Panc1 (cell line): ENCODE data around the gene TNIK. TPM values are rescaled to one million over a fixed set of nuclear protein-coding genes. Genes with fewer than 3 reads are reported as not detected.
"Not testable (repeated sequence)": the region's sequence is repeated elsewhere in the genome, so short reads cannot be mapped to it uniquely, and the experiment has no call there.

Experiments
- ATAC-seq: fragments of 200-7000 bp; cut with Tn5 transposase; 2 replicates; pipeline ENCODE4 v1.9.1; 2020; ENCODE audit warnings: mild to moderate bottlenecking, moderate library complexity
- BruUV-seq: library from RNA; stranded (reverse); fragments of 400-500 nt; replicated peaks from 2 replicates; lab custom pipeline; 2021; lab: Mats Ljungman, UMichigan
- CTCF ChIA-PET: fragments of 300-600 bp; sonication (Branson Sonifier 250); formaldehyde crosslinking; loops from one replicate; lab custom pipeline; 2022; ENCODE audit warnings: antibody characterized with exemption; lab: Charles Lee
- POLR2A ChIA-PET: fragments of 300-600 bp; sonication (Branson Sonifier 250); formaldehyde crosslinking; loops from one replicate; lab custom pipeline; 2022; ENCODE audit warnings: antibody characterized with exemption; lab: Charles Lee
- DNase-seq: peaks from one replicate; pipeline ENCODE4 v3.0.0-alpha.2; 2010; ENCODE audit warnings: low read depth, low spot score
- H3K27ac ChIP-seq: 2 replicates; pipeline ENCODE4 v1.5.1; 2011; ENCODE audit warnings: mild to moderate bottlenecking, low read length, inconsistent platforms
- H3K27me3 ChIP-seq: fragments of 200-500 bp; sonication (Bioruptor generic); 2 replicates; pipeline ENCODE4 v1.6.0; 2014; ENCODE audit warnings: low read length, inconsistent platforms; ENCODE audit not compliant: control insufficient read depth, insufficient read depth
- H3K36me3 ChIP-seq: fragments of 200-500 bp; sonication (Bioruptor generic); 2 replicates; pipeline ENCODE4 v1.5.1; 2014; ENCODE audit warnings: inconsistent platforms, mild to moderate bottlenecking, low read length, moderate library complexity; ENCODE audit not compliant: control insufficient read depth, insufficient read depth
- H3K4me1 ChIP-seq: 2 replicates; pipeline ENCODE4 v1.5.1; 2011; ENCODE audit warnings: inconsistent platforms, mild to moderate bottlenecking, low read length, moderate library complexity; ENCODE audit not compliant: control insufficient read depth, insufficient read depth
- H3K4me3 ChIP-seq, 2 experiments: 2 replicates each; pipeline ENCODE4 v1.5.1; 2011 to 2012; ENCODE audit warnings: low read depth in 2 of 2, low read length in 2 of 2, mild to moderate bottlenecking in 2 of 2, inconsistent platforms in 1 of 2, moderate library complexity in 1 of 2
- H3K9me3 ChIP-seq: fragments of 200-500 bp; sonication (Bioruptor generic); 2 replicates; pipeline ENCODE4 v1.5.1; 2014; ENCODE audit warnings: low read depth, mild to moderate bottlenecking, inconsistent platforms, low read length, moderate library complexity; ENCODE audit not compliant: control insufficient read depth, insufficient read depth
- POLR2AphosphoS5 ChIP-seq: IDR thresholded peaks from 2 replicates; pipeline ENCODE4 v1.6.1; 2012; ENCODE audit warnings: mild to moderate bottlenecking, low read depth, low read length, moderate library complexity
- REST ChIP-seq, 2 experiments: IDR thresholded peaks; 2 replicates each; pipeline ENCODE4 v1.6.1; 2011 to 2012; ENCODE audit warnings: low read depth in 2 of 2, control low read depth in 1 of 2, low read length in 1 of 2, mild to moderate bottlenecking in 1 of 2, moderate library complexity in 1 of 2; ENCODE audit not compliant: insufficient read depth in 1 of 2
- SIN3A ChIP-seq: IDR thresholded peaks from 2 replicates; pipeline ENCODE4 v1.6.1; 2012; ENCODE audit warnings: low read depth, mild to moderate bottlenecking, low read length, moderate library complexity, borderline replicate concordance; ENCODE audit not compliant: insufficient read depth
- TCF7L2 ChIP-seq: IDR thresholded peaks from 2 replicates; pipeline ENCODE4 v1.6.1; 2011; ENCODE audit warnings: mild to moderate bottlenecking, low read depth, low read length, inconsistent platforms
- in situ Hi-C: cut with HindIII; loops from 2 replicates; pipeline ENCODE4 v1.10.0; 2016; ENCODE audit warnings: low sequenced_read_pairs, low pct_unique_long_range_greater_than_20kb
- intact Hi-C: fragments of 100-400 bp; cut with micrococcal nuclease; formaldehyde crosslinking; loops from one replicate; pipeline ENCODE4 v1.10.0; 2022; ENCODE audit not compliant: unreplicated experiment
- total RNA-seq: library from RNA; stranded (reverse); gene quantifications from one replicate; pipeline ENCODE4 v1.2.1, GENCODE V29; 2021; ENCODE audit not compliant: unreplicated experiment
- TF ChIP-seq, protein P1 (sequence below): fragments of 450-650 bp; IDR thresholded peaks from 2 replicates; pipeline ENCODE4 v1.5.1; 2017; ENCODE audit warnings: mild to moderate bottlenecking

Gene TNIK
- total RNA-seq, 1 experiment from 2014 or later: 1.9 TPM

DNA sequence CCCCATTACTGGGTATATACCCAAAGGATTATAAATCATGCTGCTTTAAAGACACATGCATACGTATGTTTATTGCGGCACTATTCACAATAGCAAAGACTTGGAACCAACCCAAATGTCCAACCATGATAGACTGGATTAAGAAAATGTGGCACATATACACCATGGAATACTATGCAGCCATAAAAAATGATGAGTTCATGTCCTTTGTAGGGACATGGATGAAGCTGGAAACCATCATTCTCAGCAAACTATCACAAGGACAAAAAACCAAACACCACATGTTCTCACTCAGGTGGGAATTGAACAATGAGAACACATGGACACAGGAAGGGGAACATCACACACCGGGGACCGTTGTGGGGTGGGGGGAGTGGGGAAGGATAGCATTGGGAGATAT lies 155.7 kb downstream of the TNIK start:
- H3K36me3 ChIP-seq, H3K27ac ChIP-seq, BruUV-seq, H3K27me3 ChIP-seq, H3K4me1 ChIP-seq, CTCF ChIA-PET, intact Hi-C loops, DNase-seq, in situ Hi-C loops, ATAC-seq, H3K4me3 ChIP-seq, H3K9me3 ChIP-seq: not testable (repeated sequence)
- POLR2A ChIA-PET: interaction anchor here (0.5 to 1.0 kb wide), 2 partner anchors 12 to 506 kb away, joined by 3 read pairs; partner anchors contain the start of gene PLD1

- intact Hi-C loops: not testable (repeated sequence)
Measured at GRCh38 chr3:171304017-171304416, 156.2 kb downstream of the TNIK start.

DNA sequence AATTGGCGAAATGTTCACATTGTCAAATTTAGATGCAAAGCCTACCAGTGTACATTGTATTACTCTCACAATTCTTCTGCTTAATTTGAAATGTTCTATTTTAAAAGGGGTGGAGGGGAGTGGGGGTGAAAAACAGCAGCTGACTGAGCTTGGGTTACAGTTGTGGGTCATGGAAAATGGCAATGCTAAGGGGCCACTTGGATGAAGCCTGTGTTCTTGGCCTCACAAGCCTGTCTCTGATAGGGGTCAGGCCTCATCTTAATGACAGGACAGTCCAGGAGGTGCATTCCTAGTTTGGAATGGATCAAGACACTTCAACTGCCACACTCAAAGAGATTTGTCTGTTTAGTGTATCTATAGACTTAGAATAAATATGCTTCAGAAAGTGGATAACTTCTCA lies 158.2 kb downstream of the TNIK start:
- TF ChIP-seq TCF7L2 (no peak), SIN3A (no peak), REST (IDR thresholded peaks at IDR 0.05; ENCODE audit: insufficient read depth in 1 of 2, low read depth in 2 of 2, low read length in 1 of 2) (no peak)
- Histone ChIP-seq H3K4me3 (no peak overlapping the region), H3K4me1 (no peaks in the 10 kb centered on the region), H3K9me3 (no peaks in the 10 kb centered on the region), H3K36me3 (no peaks in the 10 kb centered on the region; the same call in 1 of the 2 replicates), H3K27me3 (0 out of 2 replicates have a peak, but pooled peaks cover 3% of the 10 kb centered on the region), H3K27ac (no peak overlapping the region)
- DNase-seq (no peak), ATAC-seq (no peak)
- ChIA-PET POLR2A (no interaction called here), CTCF (no interaction called here)
- intact Hi-C loops (no loop called here), in situ Hi-C loops (no loop called here)
- BruUV-seq: no TSS peak

More at GRCh38 chr3:171304017-171304416, 156.2 kb downstream of the TNIK start:
- CTCF ChIA-PET, ATAC-seq, in situ Hi-C loops, POLR2A ChIA-PET, H3K9me3 ChIP-seq, H3K27me3 ChIP-seq, BruUV-seq, H3K4me3 ChIP-seq, H3K4me1 ChIP-seq, H3K27ac ChIP-seq, H3K36me3 ChIP-seq, DNase-seq: not testable (repeated sequence)

- Histone ChIP-seq H3K27ac (no peak overlapping the region), H3K36me3 (no peaks in the 10 kb centered on the region; the same call in 1 of the 2 replicates), H3K4me3 (no peak overlapping the region), H3K4me1 (no peaks in the 10 kb centered on the region), H3K27me3 (peaks cover 8% of the 10 kb centered on the region), H3K9me3 (no peaks in the 10 kb centered on the region)
- CTCF ChIA-PET: no interaction called here
- intact Hi-C loops (no loop called here), in situ Hi-C loops (no loop called here)
- BruUV-seq: no TSS peak
- ATAC-seq (no peak), DNase-seq (no peak)
- TF ChIP-seq REST (IDR thresholded peaks at IDR 0.05; ENCODE audit: insufficient read depth in 1 of 2, low read depth in 2 of 2, low read length in 1 of 2) (no peak), TCF7L2 (no peak), POLR2AphosphoS5 (no peak), SIN3A (no peak)
- TF ChIP-seq, protein P1, sequence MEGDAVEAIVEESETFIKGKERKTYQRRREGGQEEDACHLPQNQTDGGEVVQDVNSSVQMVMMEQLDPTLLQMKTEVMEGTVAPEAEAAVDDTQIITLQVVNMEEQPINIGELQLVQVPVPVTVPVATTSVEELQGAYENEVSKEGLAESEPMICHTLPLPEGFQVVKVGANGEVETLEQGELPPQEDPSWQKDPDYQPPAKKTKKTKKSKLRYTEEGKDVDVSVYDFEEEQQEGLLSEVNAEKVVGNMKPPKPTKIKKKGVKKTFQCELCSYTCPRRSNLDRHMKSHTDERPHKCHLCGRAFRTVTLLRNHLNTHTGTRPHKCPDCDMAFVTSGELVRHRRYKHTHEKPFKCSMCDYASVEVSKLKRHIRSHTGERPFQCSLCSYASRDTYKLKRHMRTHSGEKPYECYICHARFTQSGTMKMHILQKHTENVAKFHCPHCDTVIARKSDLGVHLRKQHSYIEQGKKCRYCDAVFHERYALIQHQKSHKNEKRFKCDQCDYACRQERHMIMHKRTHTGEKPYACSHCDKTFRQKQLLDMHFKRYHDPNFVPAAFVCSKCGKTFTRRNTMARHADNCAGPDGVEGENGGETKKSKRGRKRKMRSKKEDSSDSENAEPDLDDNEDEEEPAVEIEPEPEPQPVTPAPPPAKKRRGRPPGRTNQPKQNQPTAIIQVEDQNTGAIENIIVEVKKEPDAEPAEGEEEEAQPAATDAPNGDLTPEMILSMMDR: no peak
- POLR2A ChIA-PET: no interaction called here
Measured at GRCh38 chr3:171301002-171301401, 159.2 kb downstream of the TNIK start.
